Activated B cell treated with CpG ODN at 0.5 μM for 24 hours (primary cell): ENCODE data around the gene RHOBTB3. TPM values are rescaled to one million over a fixed set of nuclear protein-coding genes. Genes with fewer than 3 reads are reported as not detected.

Experiments used
- ATAC-seq: fragments of 200-7000 bp; cut with Tn5 transposase; one replicate; pipeline ENCODE4 v1.10.0; 2021; ENCODE audit warnings: low read depth, mild to moderate bottlenecking, moderate library complexity
- CTCF ChIA-PET: fragments of 350-600 bp; sonication (Branson Sonifier 250); formaldehyde crosslinking; loops from one replicate; lab custom pipeline; 2021; ENCODE audit warnings: antibody characterized with exemption; lab: Charles Lee
- POLR2A ChIA-PET: fragments of 350-600 bp; sonication (Branson Sonifier 250); formaldehyde crosslinking; loops from one replicate; lab custom pipeline; 2021; ENCODE audit warnings: antibody characterized with exemption; lab: Charles Lee
- DNase-seq: peaks from one replicate; pipeline ENCODE4 v3.0.0; 2022
- H3K27ac Mint-ChIP-seq: one replicate; pipeline ENCODE4 v1.8.0; 2020; ENCODE audit warnings: mixed read lengths
- H3K27me3 Mint-ChIP-seq: one replicate; pipeline ENCODE4 v1.8.0; 2021; ENCODE audit warnings: mixed read lengths
- H3K36me3 Mint-ChIP-seq: one replicate; pipeline ENCODE4 v1.8.0; 2021; ENCODE audit warnings: low read depth, mixed read lengths
- H3K4me1 Mint-ChIP-seq: one replicate; pipeline ENCODE4 v1.8.0; 2021; ENCODE audit warnings: mixed read lengths
- H3K4me3 Mint-ChIP-seq: one replicate; pipeline ENCODE4 v1.8.0; 2020; ENCODE audit warnings: mild to moderate bottlenecking, mixed read lengths
- H3K9me3 Mint-ChIP-seq: one replicate; pipeline ENCODE4 v1.8.0; 2020; ENCODE audit warnings: mixed read lengths
- CTCF ChIP-seq: fragments of 200-600 bp; IDR thresholded peaks from one replicate; pipeline ENCODE4 v1.8.0; 2022; ENCODE audit warnings: antibody characterized with exemption, mild to moderate bottlenecking
- intact Hi-C: fragments of 100-400 bp; cut with micrococcal nuclease; formaldehyde crosslinking; loops from one replicate; pipeline ENCODE4 v1.15.1; 2024
- total RNA-seq: library from RNA; stranded (reverse); gene quantifications from 2 replicates; pipeline ENCODE4 v1.2.3, GENCODE V29; 2022

RHOBTB3 gene
- total RNA-seq, 1 donor from 2014 or later, result 3.3 TPM

- intact Hi-C loops, result loop anchor here (10.0 kb wide), 1 partner anchor 214 kb away; the partner anchor contains the start of genes ARSK and SKIC3
- DNase-seq, result no peak
- Mint-ChIP-seq H3K4me1 (no peaks in the 10 kb centered on the region), H3K27me3 (no peaks in the 10 kb centered on the region), H3K9me3 (no peaks in the 10 kb centered on the region), H3K36me3 (no peaks in the 10 kb centered on the region), H3K4me3 (no peak overlapping the region), H3K27ac (no peak overlapping the region)
- TF ChIP-seq CTCF, result no peak
- POLR2A ChIA-PET, result no interaction called here
- ATAC-seq, result no peak
- CTCF ChIA-PET, result interaction anchor here (1.0 to 4.3 kb wide), 3 partner anchors 13 to 107 kb away, joined by 3 to 24 read pairs (median 3); no protein-coding TSS in a partner anchor
These were observed 37.6 kb downstream of the RHOBTB3 start for GRCh38 chr5:95768731-95769130.

- no peaks in the 10 kb centered on the region for H3K4me1 Mint-ChIP-seq
- no peak for ATAC-seq
- no peak for DNase-seq
- intact Hi-C loops, result no loop called here
- POLR2A ChIA-PET, result no interaction called here
- no peaks in the 10 kb centered on the region for H3K27me3 Mint-ChIP-seq
- H3K27ac Mint-ChIP-seq, result no peak overlapping the region
- H3K4me3 Mint-ChIP-seq, result no peak overlapping the region
- CTCF ChIA-PET, result interaction anchor here (0.8 to 4.3 kb wide), 4 partner anchors 10 to 73 kb away, joined by 3 to 24 read pairs (median 4); no protein-coding TSS in a partner anchor
- no peaks in the 10 kb centered on the region for H3K9me3 Mint-ChIP-seq
- TF ChIP-seq CTCF, result no peak
- H3K36me3 Mint-ChIP-seq, result no peaks in the 10 kb centered on the region
These were observed 39.9 kb downstream of the RHOBTB3 start for GRCh38 chr5:95770830-95771708.

- Mint-ChIP-seq H3K4me3 (no peak overlapping the region), H3K4me1 (no peaks in the 10 kb centered on the region), H3K27me3 (no peaks in the 10 kb centered on the region), H3K27ac (no peak overlapping the region), H3K9me3 (no peaks in the 10 kb centered on the region), H3K36me3 (no peaks in the 10 kb centered on the region)
- ChIA-PET POLR2A (no interaction called here), CTCF (interaction anchor here (0.8 to 1.5 kb wide), 3 partner anchors 9 to 72 kb away, joined by 3 to 4 read pairs (median 3); no protein-coding TSS in a partner anchor)
- ATAC-seq (no peak), DNase-seq (no peak)
- intact Hi-C loops, result no loop called here
- no peak for TF ChIP-seq CTCF
These were observed 40.8 kb downstream of the RHOBTB3 start for GRCh38 chr5:95771892-95772291.

- Mint-ChIP-seq H3K9me3 (no peaks in the 10 kb centered on the region), H3K4me1 (no peaks in the 10 kb centered on the region), H3K27ac (no peak overlapping the region), H3K36me3 (no peaks in the 10 kb centered on the region), H3K4me3 (no peak overlapping the region), H3K27me3 (no peaks in the 10 kb centered on the region)
- ChIA-PET CTCF (no interaction called here), POLR2A (interaction anchor here (0.6 kb wide), 1 partner anchor 1035 kb away, joined by 9 read pairs; no protein-coding TSS in a partner anchor)
- ATAC-seq, result no peak
- no peak for TF ChIP-seq CTCF
- DNase-seq, result no peak
- intact Hi-C loops, result no loop called here
These were observed 42.4 kb downstream of the RHOBTB3 start for GRCh38 chr5:95773335-95774059.

GRCh38 chr5:95777441-95777840 lies 46.3 kb downstream of the RHOBTB3 start:
- intact Hi-C loops, result no loop called here
- Mint-ChIP-seq H3K27me3 (no peaks in the 10 kb centered on the region), H3K27ac (no peak overlapping the region), H3K4me1 (peaks cover 7% of the 10 kb centered on the region), H3K9me3 (no peaks in the 10 kb centered on the region), H3K4me3 (no peak overlapping the region), H3K36me3 (no peaks in the 10 kb centered on the region)
- DNase-seq (no peak), ATAC-seq (no peak)
- ChIA-PET CTCF (interaction anchor here (1.0 to 1.4 kb wide), 2 partner anchors 113 to 134 kb away, joined by 3 to 5 read pairs; no protein-coding TSS in a partner anchor), POLR2A (no interaction called here)
- TF ChIP-seq CTCF, result no peak
